ENCODE results near the gene MIPEP.
A peak's percentile ranks its signal among the peaks of the same experiment; 100 is the strongest.

The MIPEP gene

DNA sequence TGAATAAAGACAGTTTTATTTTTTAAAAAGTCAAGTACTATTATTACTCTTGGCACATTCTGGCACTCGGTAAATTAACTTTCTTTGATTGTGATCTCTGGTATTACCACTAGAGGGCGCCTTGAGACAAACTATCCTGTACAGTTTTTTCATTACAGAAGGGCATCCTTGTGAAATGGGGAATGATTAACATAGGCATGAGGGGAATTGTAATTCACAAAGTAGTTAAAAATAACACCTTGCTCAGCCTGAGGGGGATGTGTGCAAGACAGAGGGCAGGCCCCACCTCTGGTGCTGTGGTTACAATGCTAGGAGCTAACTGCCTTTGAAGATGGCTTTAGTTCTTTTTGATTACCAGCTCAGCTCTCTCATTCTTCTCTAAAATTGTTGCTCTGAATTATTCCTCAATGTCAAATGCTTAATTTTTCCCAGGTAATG lies 32.3 kb upstream of the MIPEP start:
- Mint-ChIP-seq H3K4me3 (no peak overlapping the region), H3K27ac (no peak overlapping the region), H3K4me1 (no peaks in the 10 kb centered on the region), H3K27me3 (ENCODE audit: low read depth) (no peaks in the 10 kb centered on the region), H3K9me3 (peaks cover 3% of the 10 kb centered on the region), H3K36me3 (ENCODE audit: low read depth) (no peaks in the 10 kb centered on the region)
- TF ChIP-seq CTCF (IDR thresholded peaks at IDR 0.05; ENCODE audit: unreplicated experiment in 3 of 3): peak; percentile 80 to 86 (median 80)

DNA sequence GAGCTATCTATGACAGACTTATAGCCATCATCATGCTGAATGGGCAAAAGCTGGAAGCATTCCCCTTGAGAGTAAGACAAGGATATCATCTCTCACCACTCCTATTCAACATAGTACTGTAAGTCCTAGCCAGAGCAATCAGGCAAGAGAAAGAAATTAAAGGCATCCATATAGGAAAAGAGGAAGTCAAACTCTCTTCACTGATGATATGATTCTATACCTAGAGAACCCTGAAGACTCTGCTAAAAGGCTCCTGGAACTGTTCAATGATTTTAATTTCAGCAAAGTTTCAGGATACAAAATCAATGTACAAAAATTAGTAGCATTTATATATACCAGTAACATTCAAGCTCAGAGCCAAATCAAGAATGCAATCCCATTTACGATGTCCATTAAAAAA lies 29.8 kb upstream of the MIPEP start:
- Mint-ChIP-seq H3K9me3 (peaks cover 3% of the 10 kb centered on the region), H3K4me3 (no peak overlapping the region), H3K36me3 (ENCODE audit: low read depth) (no peaks in the 10 kb centered on the region), H3K27me3 (ENCODE audit: low read depth) (no peaks in the 10 kb centered on the region), H3K27ac (no peak overlapping the region), H3K4me1 (no peaks in the 10 kb centered on the region)
- no peak for TF ChIP-seq CTCF (IDR thresholded peaks at IDR 0.05; ENCODE audit: unreplicated experiment in 3 of 3)

DNA sequence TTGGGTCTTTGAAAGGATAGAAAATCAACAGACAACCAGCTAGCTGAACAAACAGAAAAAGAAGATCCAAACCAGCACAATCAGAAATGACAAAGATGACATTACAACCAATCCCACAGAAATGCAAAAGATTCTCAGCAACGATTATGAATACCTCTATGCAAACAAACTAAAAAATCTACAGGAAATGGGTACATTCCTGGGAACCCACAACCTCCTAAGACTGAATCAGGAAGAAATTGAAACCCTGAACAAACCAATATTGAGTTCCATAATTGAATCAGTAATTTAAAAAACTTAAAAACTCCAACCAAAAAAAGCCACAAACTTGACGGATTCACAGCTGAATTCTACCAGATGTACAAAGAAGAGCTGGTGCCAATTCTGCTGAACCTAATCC lies 29.0 kb upstream of the MIPEP start:
- no peaks in the 10 kb centered on the region for H3K36me3 Mint-ChIP-seq (ENCODE audit: low read depth)
- no peak for TF ChIP-seq CTCF (IDR thresholded peaks at IDR 0.05; ENCODE audit: unreplicated experiment in 3 of 3)
- peaks cover 3% of the 10 kb centered on the region for H3K9me3 Mint-ChIP-seq
- H3K27me3 Mint-ChIP-seq (ENCODE audit: low read depth): no peaks in the 10 kb centered on the region
- H3K4me3 Mint-ChIP-seq: no peak overlapping the region
- H3K27ac Mint-ChIP-seq: no peak overlapping the region
- no peaks in the 10 kb centered on the region for H3K4me1 Mint-ChIP-seq

DNA sequence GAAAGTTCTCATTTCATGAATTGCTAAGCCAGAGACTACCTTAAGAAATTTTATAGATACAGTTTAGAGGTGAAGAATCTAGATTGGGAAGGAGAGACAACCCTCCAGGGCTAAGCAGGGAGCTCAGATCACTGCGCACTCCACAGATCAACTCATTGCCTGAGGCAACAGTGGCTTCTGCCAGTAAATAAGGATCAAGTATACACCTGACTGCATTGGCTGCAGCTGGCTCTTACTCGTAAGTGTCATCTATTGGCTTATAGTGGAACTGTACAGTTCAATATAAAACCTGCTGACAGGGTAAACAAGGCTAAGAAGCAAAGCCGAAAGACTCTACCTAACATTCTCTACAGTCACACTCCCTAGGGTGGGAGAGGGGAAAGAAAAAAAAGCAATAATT lies 26.1 kb upstream of the MIPEP start:
- TF ChIP-seq CTCF (IDR thresholded peaks at IDR 0.05; ENCODE audit: unreplicated experiment in 3 of 3): no peak
- Mint-ChIP-seq H3K27ac (no peak overlapping the region), H3K4me3 (no peak overlapping the region), H3K4me1 (no peaks in the 10 kb centered on the region), H3K9me3 (peaks cover 3% of the 10 kb centered on the region), H3K36me3 (ENCODE audit: low read depth) (no peaks in the 10 kb centered on the region), H3K27me3 (ENCODE audit: low read depth) (no peaks in the 10 kb centered on the region)

DNA sequence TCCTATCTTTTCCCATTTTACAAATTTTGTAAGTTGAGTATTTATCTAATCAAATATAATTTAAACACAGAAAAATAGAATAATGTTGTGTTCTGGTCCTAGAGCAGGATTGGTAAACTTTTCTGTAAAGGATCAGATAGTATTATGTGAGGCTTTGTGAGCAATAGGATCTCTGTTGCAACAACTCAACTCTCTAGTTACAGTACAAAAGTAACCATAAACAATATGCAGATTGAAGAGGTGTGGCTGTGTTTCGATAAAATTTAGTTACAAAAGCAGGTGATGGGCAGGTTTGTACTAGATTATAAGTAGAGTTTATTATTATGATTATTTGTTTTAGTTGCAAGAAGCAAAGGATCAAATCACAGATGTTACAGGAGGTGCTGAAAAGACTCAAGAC lies 23.3 kb upstream of the MIPEP start:
- Mint-ChIP-seq H3K4me1 (no peaks in the 10 kb centered on the region), H3K4me3 (no peak overlapping the region), H3K27me3 (ENCODE audit: low read depth) (no peaks in the 10 kb centered on the region), H3K27ac (no peak overlapping the region), H3K9me3 (no peaks in the 10 kb centered on the region), H3K36me3 (ENCODE audit: low read depth) (no peaks in the 10 kb centered on the region)
- TF ChIP-seq CTCF (IDR thresholded peaks at IDR 0.05; ENCODE audit: unreplicated experiment in 3 of 3): no peak

DNA sequence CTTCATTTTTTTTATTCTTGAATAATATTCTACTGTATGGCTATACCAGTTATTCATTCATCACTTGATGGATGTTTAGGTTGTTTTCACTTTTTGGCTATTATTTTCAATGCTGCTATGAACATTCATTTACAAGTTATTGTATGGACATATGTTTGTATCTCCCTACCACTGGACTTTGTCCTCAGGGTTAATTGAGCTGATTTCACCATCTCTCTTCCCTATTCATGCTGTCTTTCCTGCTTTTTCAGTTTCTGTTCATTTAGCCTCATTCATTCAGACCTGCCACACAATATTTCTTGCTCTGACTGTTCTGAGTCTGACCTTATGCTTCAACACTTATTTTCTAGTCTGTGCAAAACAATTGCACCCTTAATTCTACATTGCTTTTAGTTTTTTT lies 20.4 kb upstream of the MIPEP start:
- Mint-ChIP-seq H3K4me3 (no peak overlapping the region), H3K9me3 (no peaks in the 10 kb centered on the region), H3K27me3 (ENCODE audit: low read depth) (peaks cover 5% of the 10 kb centered on the region), H3K36me3 (ENCODE audit: low read depth) (no peaks in the 10 kb centered on the region), H3K4me1 (no peaks in the 10 kb centered on the region), H3K27ac (no peak overlapping the region)
- TF ChIP-seq CTCF (IDR thresholded peaks at IDR 0.05; ENCODE audit: unreplicated experiment in 3 of 3): no peak

Measured in nephron (organoid).